ENCODE results near the gene WHRN.
A peak's percentile ranks its signal among the peaks of the same experiment; 100 is the strongest.

WHRN gene

DNA sequence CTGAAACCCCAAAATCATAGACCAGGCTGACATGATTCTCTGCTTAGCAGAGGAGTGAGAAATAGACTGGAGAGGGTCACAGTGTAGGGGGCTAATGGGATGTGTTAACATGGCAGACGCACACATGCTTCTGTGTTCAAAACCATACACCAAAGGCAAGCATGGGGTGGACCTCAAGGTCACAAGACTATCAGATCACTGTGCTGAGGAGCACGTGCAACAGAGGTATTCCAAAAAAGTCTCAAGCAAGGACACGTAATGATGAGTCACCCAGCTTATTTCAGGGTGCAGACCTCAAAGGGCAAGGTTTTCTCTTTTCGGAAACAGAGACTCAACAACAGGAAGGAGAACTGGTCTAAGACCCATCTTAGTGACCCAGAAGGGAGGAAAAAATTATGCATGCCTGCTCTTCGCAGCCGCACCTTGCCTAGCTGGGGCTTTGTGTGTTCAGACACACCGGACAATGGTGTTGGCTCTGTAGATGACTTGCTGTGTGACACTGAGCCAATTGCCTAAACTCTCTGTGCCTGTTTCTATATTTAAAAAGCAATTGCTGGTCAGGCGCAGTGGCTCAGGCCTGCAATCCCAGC lies 20.3 kb downstream of the WHRN start:
- DNase-seq (ENCODE audit: low read depth) = peak; percentile 78
- TF ChIP-seq, protein P1, sequence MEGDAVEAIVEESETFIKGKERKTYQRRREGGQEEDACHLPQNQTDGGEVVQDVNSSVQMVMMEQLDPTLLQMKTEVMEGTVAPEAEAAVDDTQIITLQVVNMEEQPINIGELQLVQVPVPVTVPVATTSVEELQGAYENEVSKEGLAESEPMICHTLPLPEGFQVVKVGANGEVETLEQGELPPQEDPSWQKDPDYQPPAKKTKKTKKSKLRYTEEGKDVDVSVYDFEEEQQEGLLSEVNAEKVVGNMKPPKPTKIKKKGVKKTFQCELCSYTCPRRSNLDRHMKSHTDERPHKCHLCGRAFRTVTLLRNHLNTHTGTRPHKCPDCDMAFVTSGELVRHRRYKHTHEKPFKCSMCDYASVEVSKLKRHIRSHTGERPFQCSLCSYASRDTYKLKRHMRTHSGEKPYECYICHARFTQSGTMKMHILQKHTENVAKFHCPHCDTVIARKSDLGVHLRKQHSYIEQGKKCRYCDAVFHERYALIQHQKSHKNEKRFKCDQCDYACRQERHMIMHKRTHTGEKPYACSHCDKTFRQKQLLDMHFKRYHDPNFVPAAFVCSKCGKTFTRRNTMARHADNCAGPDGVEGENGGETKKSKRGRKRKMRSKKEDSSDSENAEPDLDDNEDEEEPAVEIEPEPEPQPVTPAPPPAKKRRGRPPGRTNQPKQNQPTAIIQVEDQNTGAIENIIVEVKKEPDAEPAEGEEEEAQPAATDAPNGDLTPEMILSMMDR (conservative IDR thresholded peaks at IDR 0.05; ENCODE audit: low read depth, low read length) = no peak
- no peak overlapping the region for H3K4me3 ChIP-seq (ENCODE audit: low read depth, low read length)

DNA sequence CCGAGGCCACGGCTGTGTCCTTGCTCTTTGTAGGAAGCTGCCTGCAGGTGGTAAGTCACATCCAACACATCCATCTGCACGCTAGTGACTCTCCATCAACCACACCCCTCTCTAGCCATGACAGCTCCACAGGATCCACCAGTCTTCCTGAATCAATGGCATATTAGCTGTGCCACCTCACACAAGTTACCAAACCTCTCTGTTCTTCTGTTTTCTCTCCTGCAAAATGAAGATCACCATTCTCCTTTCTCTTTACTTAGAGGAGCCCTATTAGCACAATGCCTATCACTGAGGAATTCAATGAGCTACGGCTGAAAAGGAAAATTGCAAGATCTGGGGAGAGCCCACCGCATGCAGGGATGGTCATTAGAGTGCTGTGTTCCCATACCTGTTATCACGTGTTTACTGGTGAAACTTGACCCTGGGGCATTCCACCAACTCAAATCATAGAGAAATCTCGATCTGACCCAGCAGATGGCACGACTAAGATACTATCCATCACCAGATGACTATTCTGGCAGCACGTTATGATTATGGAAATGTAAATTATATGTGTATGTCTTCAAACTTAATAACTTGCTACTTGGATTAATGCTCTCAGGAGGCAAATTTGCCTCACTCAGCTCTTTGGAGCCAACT lies 20.9 kb downstream of the WHRN start:
- no peak overlapping the region for H3K4me3 ChIP-seq (ENCODE audit: low read depth, low read length)
- DNase-seq (ENCODE audit: low read depth) = no peak
- TF ChIP-seq, protein P1 (conservative IDR thresholded peaks at IDR 0.05; ENCODE audit: low read depth, low read length) = no peak

DNA sequence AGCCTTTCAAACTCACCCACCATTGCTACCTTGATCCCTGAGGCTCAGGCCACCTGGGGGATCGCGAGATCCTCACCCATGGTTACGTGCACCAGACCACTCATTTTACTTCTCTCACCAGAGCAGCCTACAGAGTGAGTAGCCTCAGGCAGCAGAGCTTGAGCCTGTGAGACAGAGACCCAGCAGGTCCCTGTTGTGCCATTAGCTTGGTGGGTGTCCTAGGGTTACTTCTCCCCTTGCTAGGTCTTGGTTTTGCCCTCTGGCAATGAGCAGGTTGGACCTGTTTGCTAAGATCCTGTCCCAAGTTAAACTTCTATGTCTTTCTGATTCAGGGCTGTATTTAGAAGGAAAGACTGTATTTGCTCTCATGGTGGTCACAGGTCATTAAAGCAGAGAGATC lies 21.8 kb downstream of the WHRN start:
- no peak for DNase-seq (ENCODE audit: low read depth)
- TF ChIP-seq, protein P1 (conservative IDR thresholded peaks at IDR 0.05; ENCODE audit: low read depth, low read length) = no peak
- H3K4me3 ChIP-seq (ENCODE audit: low read depth, low read length) = no peak overlapping the region

DNA sequence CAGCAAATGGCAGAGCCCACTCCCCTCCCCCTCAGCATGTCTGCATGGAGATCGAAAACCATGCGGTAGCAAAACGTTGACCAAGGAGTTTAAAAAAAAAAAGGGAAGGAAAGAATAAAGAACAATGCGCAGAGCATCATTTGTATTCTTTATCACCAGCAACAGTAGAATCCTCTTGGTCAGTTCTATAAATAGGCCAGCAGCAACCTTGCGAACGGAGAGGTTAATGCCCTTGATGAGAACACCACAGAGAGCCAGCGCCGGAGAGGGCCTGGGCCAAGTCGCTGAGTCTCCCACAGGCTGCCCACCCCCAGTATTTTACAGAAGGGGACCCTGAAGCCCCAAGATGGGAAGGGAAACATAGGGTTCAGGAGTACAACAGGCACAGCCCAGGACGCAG lies 22.7 kb downstream of the WHRN start:
- H3K4me3 ChIP-seq (ENCODE audit: low read depth, low read length) = no peak overlapping the region
- TF ChIP-seq, protein P1 (conservative IDR thresholded peaks at IDR 0.05; ENCODE audit: low read depth, low read length) = no peak
- DNase-seq (ENCODE audit: low read depth) = no peak

DNA sequence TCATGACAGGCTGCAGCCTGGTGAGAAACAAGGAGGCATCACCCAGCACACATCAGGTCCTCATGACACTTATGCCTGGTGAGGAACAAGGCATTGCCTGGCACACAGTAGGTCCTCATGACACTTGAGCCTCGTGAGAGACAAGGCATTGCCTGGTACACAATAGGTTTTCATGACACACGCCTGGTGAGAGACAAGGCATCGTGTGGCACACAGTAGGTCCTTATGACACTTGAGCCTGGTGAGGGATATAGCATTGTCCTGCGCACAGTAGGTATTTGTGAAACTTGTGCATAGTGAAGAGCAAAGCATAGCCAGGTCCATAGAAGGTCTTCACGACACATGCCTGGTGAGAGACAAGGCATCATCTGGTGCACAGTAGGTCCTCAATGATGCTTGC lies 23.5 kb downstream of the WHRN start:
- no peak for DNase-seq (ENCODE audit: low read depth)
- no peak overlapping the region for H3K4me3 ChIP-seq (ENCODE audit: low read depth, low read length)
- TF ChIP-seq, protein P1 (conservative IDR thresholded peaks at IDR 0.05; ENCODE audit: low read depth, low read length) = no peak

DNA sequence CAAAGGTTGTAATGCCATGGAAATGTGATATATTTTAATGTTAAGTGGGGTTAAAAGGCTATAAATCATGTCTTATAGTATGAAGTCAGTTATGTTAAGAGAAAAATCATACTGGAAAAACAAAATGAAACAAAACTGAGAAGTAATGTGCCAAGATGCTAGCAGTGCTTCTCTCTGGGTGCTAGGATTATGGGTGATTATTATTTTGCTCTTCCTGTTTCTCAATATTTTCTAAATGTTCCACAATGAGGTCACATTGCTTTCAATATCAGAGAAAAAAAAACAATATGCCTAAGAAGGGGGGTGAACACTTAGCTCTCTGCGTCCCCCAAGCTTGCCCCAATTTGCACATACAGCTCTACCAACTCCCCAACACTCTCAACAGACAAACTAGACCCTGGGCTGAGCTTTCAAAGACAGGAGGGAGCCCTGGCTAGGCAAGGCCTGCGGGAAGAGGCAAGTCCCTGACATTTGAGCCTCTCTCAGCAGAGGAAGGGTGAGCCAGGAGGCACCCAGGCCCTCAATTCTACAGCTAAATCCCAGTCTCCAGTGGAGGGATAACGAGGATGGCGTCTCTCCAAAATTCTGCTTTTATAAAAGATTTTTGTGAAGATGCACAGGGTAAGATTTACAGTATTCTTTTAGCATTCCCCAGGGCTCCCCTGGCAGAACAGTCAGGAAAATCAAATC lies 24.4 kb downstream of the WHRN start:
- no peak for DNase-seq (ENCODE audit: low read depth)
- TF ChIP-seq, protein P1 (conservative IDR thresholded peaks at IDR 0.05; ENCODE audit: low read depth, low read length) = no peak
- no peak overlapping the region for H3K4me3 ChIP-seq (ENCODE audit: low read depth, low read length)

Measured in choroid plexus epithelial cell (primary cell).